ENCODE results near the gene LINC01488. TPM values are rescaled to one million over a fixed set of nuclear protein-coding genes. Genes with fewer than 3 reads are reported as not detected.

Gene LINC01488
- total RNA-seq, result not detected
- not detected for polyA plus RNA-seq (ENCODE audit: insufficient read depth, low read depth, low replicate concordance)
- long read RNA-seq, donor 1, result 0 reads
- long read RNA-seq, donor 2, result 0 reads
- long read RNA-seq, donor 3, result 0 reads
- long read RNA-seq, donor 4, result 0 reads
- long read RNA-seq, donor 5, result 0 reads
- long read RNA-seq, donor 6, result 0 reads
- long read RNA-seq, donor 7, result 0 reads
- long read RNA-seq, donor 8, result 0 reads
- long read RNA-seq, donor 9, result 0 reads
- long read RNA-seq, donor 10, result 0 reads

- H3K9ac ChIP-seq (ENCODE audit: low read length in 3 of 3), result no peak within 1 kb of the TSS
- intact Hi-C loops (cut with DNase I), result no loop called here
- no peaks in the 10 kb centered on the region for H3K27me3 ChIP-seq (ENCODE audit: control insufficient read depth, insufficient read depth, low read length)
- H3K4me1 ChIP-seq (ENCODE audit: control insufficient read depth in 2 of 3, insufficient read depth in 2 of 3, low read depth in 1 of 3, low read length in 3 of 3), result peaks cover 0 to 15% (median 3%) of the 10 kb centered on the region in 3 donors
- peak in 1 of 5 donors; percentile 19 for DNase-seq
- no peak for FAIRE-seq
- H3K36me3 ChIP-seq (ENCODE audit: control insufficient read depth in 2 of 3, insufficient read depth in 3 of 3, low read length in 3 of 3), result no peaks in the 10 kb centered on the region
- peaks cover 0 to 3% (median 0%) of the 10 kb centered on the region in 3 donors for H3K9me3 ChIP-seq (ENCODE audit: control insufficient read depth in 2 of 3, insufficient read depth in 1 of 3, low read length in 3 of 3)
- no peak within 1 kb of the TSS for H3K4me3 ChIP-seq (ENCODE audit: low read length in 3 of 3)
- TF ChIP-seq CTCF (IDR thresholded peaks at IDR 0.05; ENCODE audit: borderline replicate concordance, extremely low read depth, insufficient read depth), result no peak
- H3K27ac ChIP-seq (ENCODE audit: low read depth in 2 of 2, low read length in 2 of 2), result peak within 1 kb of the TSS in 1 of 2 donors; percentile 67
Measured at GRCh38 chr11:69481393-69481844, at the start of gene LINC01488. TSS of gene LINC01488 (plus strand) at chr11:69481663.

- peaks cover 0 to 6% (median 5%) of the 10 kb centered on the region in 3 donors for H3K4me1 ChIP-seq (ENCODE audit: control insufficient read depth in 2 of 3, insufficient read depth in 2 of 3, low read depth in 1 of 3, low read length in 3 of 3)
- no peaks in the 10 kb centered on the region for H3K36me3 ChIP-seq (ENCODE audit: control insufficient read depth in 2 of 3, insufficient read depth in 3 of 3, low read length in 3 of 3)
- no peak for TF ChIP-seq CTCF (IDR thresholded peaks at IDR 0.05; ENCODE audit: borderline replicate concordance, extremely low read depth, insufficient read depth)
- H3K27ac ChIP-seq (ENCODE audit: low read depth in 2 of 2, low read length in 2 of 2), result no peak overlapping the region
- intact Hi-C loops (cut with DNase I), result no loop called here
- no peaks in the 10 kb centered on the region for H3K27me3 ChIP-seq (ENCODE audit: control insufficient read depth, insufficient read depth, low read length)
- no peaks in the 10 kb centered on the region for H3K9me3 ChIP-seq (ENCODE audit: control insufficient read depth in 2 of 3, insufficient read depth in 1 of 3, low read length in 3 of 3)
- FAIRE-seq (no peak), DNase-seq (peak in 2 of 5 donors; percentile 38 to 43)
- no peak overlapping the region for H3K9ac ChIP-seq (ENCODE audit: low read length in 3 of 3)
- H3K4me3 ChIP-seq (ENCODE audit: low read length in 3 of 3), result no peak overlapping the region
Measured at GRCh38 chr11:69431893-69432738, 49.3 kb upstream of the LINC01488 start.

GRCh38 chr11:69433741-69434140 lies 47.7 kb upstream of the LINC01488 start:
- no peak for TF ChIP-seq CTCF (IDR thresholded peaks at IDR 0.05; ENCODE audit: borderline replicate concordance, extremely low read depth, insufficient read depth)
- no peak for FAIRE-seq

More at GRCh38 chr11:69433741-69434140, 47.7 kb upstream of the LINC01488 start:
- H3K4me1 ChIP-seq (ENCODE audit: control insufficient read depth in 2 of 3, insufficient read depth in 2 of 3, low read depth in 1 of 3, low read length in 3 of 3), result peaks cover 0 to 12% (median 10%) of the 10 kb centered on the region in 3 donors
- H3K9me3 ChIP-seq (ENCODE audit: control insufficient read depth in 2 of 3, insufficient read depth in 1 of 3, low read length in 3 of 3), result no peaks in the 10 kb centered on the region
- H3K9ac ChIP-seq (ENCODE audit: low read length in 3 of 3), result no peak overlapping the region
- H3K36me3 ChIP-seq (ENCODE audit: control insufficient read depth in 2 of 3, insufficient read depth in 3 of 3, low read length in 3 of 3), result no peaks in the 10 kb centered on the region
- intact Hi-C loops (cut with DNase I), result no loop called here
- DNase-seq, result peak in 2 of 5 donors; percentile 29 to 50
- H3K27me3 ChIP-seq (ENCODE audit: control insufficient read depth, insufficient read depth, low read length), result no peaks in the 10 kb centered on the region
- H3K27ac ChIP-seq (ENCODE audit: low read depth in 2 of 2, low read length in 2 of 2), result no peak overlapping the region
- no peak overlapping the region for H3K4me3 ChIP-seq (ENCODE audit: low read length in 3 of 3)
